ENCODE results near the gene SUPV3L1.
"Not testable (repeated sequence)": the region's sequence is repeated elsewhere in the genome, so short reads cannot be mapped to it uniquely, and the experiment has no call there.

SUPV3L1 gene

GRCh38 chr10:69246581-69247312 is 66.7 kb downstream of the SUPV3L1 start:
- TF ChIP-seq CTCF (conservative IDR thresholded peaks at IDR 0.05; ENCODE audit: low read length) = no peak
- no peak overlapping the region for H3K4me3 ChIP-seq (ENCODE audit: low read length)
- DNase-seq (ENCODE audit: low read depth) = no peak

- no peak for DNase-seq (ENCODE audit: low read depth)
- no peak for TF ChIP-seq CTCF (conservative IDR thresholded peaks at IDR 0.05; ENCODE audit: low read length)
- H3K4me3 ChIP-seq (ENCODE audit: low read length) = no peak overlapping the region
Measured at GRCh38 chr10:69247313-69247710, 67.3 kb downstream of the SUPV3L1 start.

- no peak for DNase-seq (ENCODE audit: low read depth)
- H3K4me3 ChIP-seq (ENCODE audit: low read length) = no peak overlapping the region
- TF ChIP-seq CTCF (conservative IDR thresholded peaks at IDR 0.05; ENCODE audit: low read length) = no peak
Measured at GRCh38 chr10:69248117-69248730, 68.2 kb downstream of the SUPV3L1 start.

GRCh38 chr10:69250041-69250440 is 70.0 kb downstream of the SUPV3L1 start:
- TF ChIP-seq CTCF (conservative IDR thresholded peaks at IDR 0.05; ENCODE audit: low read length) = no peak
- H3K4me3 ChIP-seq (ENCODE audit: low read length) = no peak overlapping the region
- DNase-seq (ENCODE audit: low read depth) = no peak

- DNase-seq (ENCODE audit: low read depth); H3K4me3 ChIP-seq (ENCODE audit: low read length): not testable (repeated sequence)
Measured at GRCh38 chr10:69251417-69251816, 71.4 kb downstream of the SUPV3L1 start.

- no peak for DNase-seq (ENCODE audit: low read depth)
- TF ChIP-seq CTCF (conservative IDR thresholded peaks at IDR 0.05; ENCODE audit: low read length) = no peak
- H3K4me3 ChIP-seq (ENCODE audit: low read length) = no peak overlapping the region
Measured at GRCh38 chr10:69253171-69253570, 73.1 kb downstream of the SUPV3L1 start.

- DNase-seq (ENCODE audit: low read depth) = no peak
- no peak for TF ChIP-seq CTCF (conservative IDR thresholded peaks at IDR 0.05; ENCODE audit: low read length)
- H3K4me3 ChIP-seq (ENCODE audit: low read length) = no peak overlapping the region
Measured at GRCh38 chr10:69254877-69255276, 74.8 kb downstream of the SUPV3L1 start.

Data from AG10803 (cell line).